HepG2 (cell line): ENCODE measurements around the gene MEF2D. TPM values are rescaled to one million over a fixed set of nuclear protein-coding genes. Genes with fewer than 3 reads are reported as not detected.

Source experiments
- ATAC-seq: fragments of 200-7000 bp; cut with Tn5 transposase; 3 replicates; pipeline ENCODE4 v1.9.1; 2020; ENCODE audit warnings: mild to moderate bottlenecking, moderate library complexity
- BruUV-seq: library from RNA; stranded (reverse); fragments of 400-500 nt; replicated peaks from 2 replicates; lab custom pipeline; 2021; lab: Mats Ljungman, UMichigan
- CTCF ChIA-PET: fragments of 300-600 bp; formaldehyde crosslinking; extraction: SDS; loops from one replicate; lab custom pipeline; 2021; ENCODE audit warnings: low total read pairs, inconsistent platforms, low intra/inter-chr PET ratio; lab: Yijun Ruan, JAX
- POLR2A ChIA-PET: fragments of 350-600 bp; sonication (Branson Sonifier 250); formaldehyde crosslinking; loops from one replicate; lab custom pipeline; 2020; ENCODE audit warnings: antibody characterized with exemption, inconsistent platforms; lab: Yijun Ruan, JAX
- DNase-seq: peaks from one replicate; pipeline ENCODE4 v3.0.0-alpha.2; 2015; ENCODE audit warnings: low spot score
- FAIRE-seq: peaks from 3 replicates; lab custom pipeline; 2011; peaks lifted over from hg19 to GRCh38; lab: Jason Lieb, UNC
- H2AFZ ChIP-seq: one replicate; pipeline ENCODE4 v1.6.1; 2011; ENCODE audit warnings: low read length, inconsistent platforms
- H3K27ac ChIP-seq: fragments of 300-600 bp; 3 replicates; pipeline ENCODE4 v1.8.0; 2011; ENCODE audit warnings: mixed run types, mild to moderate bottlenecking, mixed read lengths, low read length, inconsistent platforms; ENCODE audit not compliant: insufficient read depth; ENCODE audit errors: extremely low read length
- H3K27me3 ChIP-seq, 2 experiments: fragments of 200-600 bp in 1 of 2; 2 replicates in 1 of 2; 3 replicates in 1 of 2; pipeline versions ENCODE4 v1.6.0 to v1.8.0; 2011; ENCODE audit warnings: low read length in 2 of 2, mild to moderate bottlenecking in 2 of 2, moderate library complexity in 2 of 2, inconsistent platforms in 1 of 2; ENCODE audit not compliant: insufficient read depth in 2 of 2, control insufficient read depth in 1 of 2
- H3K36me3 ChIP-seq, 2 experiments: fragments of 200-600 bp in 1 of 2; replicated peaks in 1 of 2; 2 replicates in 1 of 2; 3 replicates in 1 of 2; pipeline versions ENCODE4 v1.5.1 to v1.8.0; 2011; ENCODE audit warnings: low read length in 2 of 2, inconsistent platforms in 1 of 2; ENCODE audit not compliant: insufficient read depth in 2 of 2, control insufficient read depth in 1 of 2
- H3K4me1 ChIP-seq: 2 replicates; pipeline ENCODE4 v1.5.1; 2012; ENCODE audit warnings: low read length, inconsistent platforms; ENCODE audit not compliant: insufficient read depth
- H3K4me2 ChIP-seq: 2 replicates; pipeline ENCODE4 v1.6.0; 2011; ENCODE audit warnings: low read depth, low read length, inconsistent platforms
- H3K4me3 ChIP-seq, 3 experiments: fragments of 200-600 bp in 1 of 3; sonication (generic), shearing (Covaris generic) in 1 of 3; replicated peaks in 1 of 3; 2 replicates each; pipeline ENCODE4 v1.5.1; 2011 to 2016; ENCODE audit warnings: low read length in 3 of 3, inconsistent platforms in 2 of 3, low read depth in 2 of 3, mild to moderate bottlenecking in 2 of 3, control low read depth in 1 of 3, mixed read lengths in 1 of 3; ENCODE audit not compliant: insufficient read depth in 1 of 3
- H3K79me2 ChIP-seq: one replicate; pipeline ENCODE4 v1.6.1; 2011; ENCODE audit warnings: low read length, inconsistent platforms; ENCODE audit not compliant: insufficient read depth
- H3K9ac ChIP-seq: 2 replicates; pipeline ENCODE4 v1.6.0; 2011; ENCODE audit warnings: mild to moderate bottlenecking, low read depth, low read length, inconsistent platforms; ENCODE audit not compliant: insufficient read depth
- H3K9me3 ChIP-seq: 2 replicates; pipeline ENCODE4 v1.5.1; 2012; ENCODE audit warnings: mild to moderate bottlenecking, low read length
- H4K20me1 ChIP-seq: 2 replicates; pipeline ENCODE4 v1.6.0; 2011; ENCODE audit warnings: inconsistent platforms, mild to moderate bottlenecking, low read length, moderate library complexity; ENCODE audit not compliant: insufficient read depth
- ARID2 ChIP-seq: sonication (generic); formaldehyde crosslinking; IDR thresholded peaks from 2 replicates; pipeline ENCODE4 v1.8.1; 2022; ENCODE audit warnings: mild to moderate bottlenecking, missing genetic modification reagents, borderline replicate concordance
- ATRX ChIP-seq: sonication (generic); formaldehyde crosslinking; IDR thresholded peaks from 2 replicates; pipeline ENCODE4 v1.4.0; 2020; ENCODE audit warnings: missing genetic modification reagents, borderline replicate concordance
- CHCHD3 ChIP-seq: sonication (generic); formaldehyde crosslinking; IDR thresholded peaks from 2 replicates; pipeline ENCODE4 v1.8.0; 2022; ENCODE audit warnings: mild to moderate bottlenecking, missing genetic modification reagents, moderate library complexity
- MYC ChIP-seq: sonication (generic); formaldehyde crosslinking; IDR thresholded peaks from 2 replicates; pipeline ENCODE4 v1.9.0; 2021; ENCODE audit warnings: missing genetic modification reagents, borderline replicate concordance
- PHB2 ChIP-seq: fragments of 450-650 bp; IDR thresholded peaks from 2 replicates; pipeline ENCODE4 v1.6.1; 2018; ENCODE audit not compliant: partially characterized antibody
- REL ChIP-seq: sonication (generic); formaldehyde crosslinking; conservative IDR thresholded peaks from 2 replicates; pipeline ENCODE4 v1.8.0; 2022; ENCODE audit warnings: mild to moderate bottlenecking, missing genetic modification reagents, moderate library complexity
- SPEN ChIP-seq: sonication (generic); formaldehyde crosslinking; IDR thresholded peaks from 2 replicates; pipeline ENCODE4 v1.5.1; 2020; ENCODE audit warnings: low read depth, mild to moderate bottlenecking, missing genetic modification reagents
- ZFAT ChIP-seq: sonication (generic); formaldehyde crosslinking; conservative IDR thresholded peaks from 2 replicates; pipeline ENCODE4 v1.8.1; 2023; ENCODE audit warnings: missing genetic modification reagents, inconsistent platforms
- ZIK1 ChIP-seq: sonication (generic); formaldehyde crosslinking; IDR thresholded peaks from 2 replicates; pipeline ENCODE4 v1.5.0; 2020; ENCODE audit warnings: mild to moderate bottlenecking, low read depth, missing genetic modification reagents, borderline replicate concordance
- ZNF12 ChIP-seq: sonication (generic); formaldehyde crosslinking; IDR thresholded peaks from 2 replicates; pipeline ENCODE4 v1.5.0; 2020; ENCODE audit warnings: missing genetic modification reagents
- ZNF878 ChIP-seq: sonication (generic); formaldehyde crosslinking; IDR thresholded peaks from 2 replicates; pipeline ENCODE4 v1.8.1; 2023; ENCODE audit warnings: mild to moderate bottlenecking, missing genetic modification reagents, moderate library complexity
- WGBS: methylation state at CpG from one replicate; pipeline ENCODE4 v1.1.6; 2017; ENCODE audit warnings: low lambda C conversion rate; 5-methylcytosine and 5-hydroxymethylcytosine counted together
- in situ Hi-C: cut with HindIII; loops from 2 replicates; pipeline ENCODE4 v1.10.0; 2017; ENCODE audit warnings: low pct_unique_long_range_greater_than_20kb; ENCODE audit not compliant: extremely low pct_ligation_motif_present
- intact Hi-C: fragments of 100-400 bp; cut with micrococcal nuclease; formaldehyde crosslinking; loops from one replicate; pipeline ENCODE4 v1.10.0; 2022; ENCODE audit not compliant: unreplicated experiment
- polyA plus RNA-seq, 8 experiments: library from polyadenylated mRNA; depleted of rRNA in 3 of 8; stranded (reverse) in 7 of 8; unstranded in 1 of 8; fragments of >200 nt; fragmentation: Illumina TruSeq in 4 of 8; extraction: Trizol in 4 of 8; gene quantifications; 2 replicates each; pipeline versions ENCODE4 v1.2.1 to v1.2.3, GENCODE V29; 2011 to 2016; ENCODE audit warnings: low read depth in 4 of 8, missing spikeins in 1 of 8, mixed read lengths in 1 of 8; ENCODE audit not compliant: insufficient read depth in 1 of 8
- total RNA-seq, 5 experiments: library from RNA; depleted of rRNA; stranded (reverse); fragments of >200 nt; fragmentation: Illumina TruSeq; extraction: Trizol; gene quantifications; 2 replicates each; pipeline ENCODE4 v1.2.3, GENCODE V29; 2016; ENCODE audit warnings: low read depth in 1 of 5
- TF ChIP-seq, protein P1 (sequence below): sonication (generic); formaldehyde crosslinking; IDR thresholded peaks from 2 replicates; pipeline ENCODE4 v1.8.0; 2022; ENCODE audit warnings: low read depth, missing genetic modification reagents

The MEF2D gene
- total and polyA plus RNA-seq, 2 of the 13 experiments (the other 11 are each of a cell fraction or from before 2014, with no cell fraction given) = 1.6 to 3.9 TPM

DNA sequence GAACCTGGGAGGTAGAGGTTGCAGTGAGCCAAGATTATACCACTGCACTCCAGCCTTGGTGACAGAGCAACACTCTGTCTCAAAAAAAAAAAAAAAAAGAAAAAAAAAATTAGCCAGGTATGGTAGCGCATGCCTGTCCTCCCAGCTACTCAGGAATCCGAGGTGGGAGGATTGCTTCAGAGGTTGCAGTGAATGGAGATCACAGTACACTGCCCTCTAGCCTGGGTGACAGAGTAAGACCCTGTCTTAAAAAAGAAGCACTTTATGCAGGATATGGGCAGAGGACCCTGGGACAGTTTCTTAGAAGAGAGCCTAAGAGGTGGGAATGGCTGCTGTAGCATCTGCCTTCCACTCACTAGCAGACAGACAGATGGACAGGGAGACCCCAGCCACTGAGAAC, 48.8 kb upstream of the MEF2D start:
- intact Hi-C loops = no loop called here
- ChIA-PET CTCF (no interaction called here), POLR2A (no interaction called here)
- H3K36me3 ChIP-seq = peaks cover 1 to 35% of the 10 kb centered on the region in 2 experiments; a peak in 4 of 5 replicates
- no peak overlapping the region for H2AFZ ChIP-seq
- no peak overlapping the region for H3K9ac ChIP-seq
- DNase-seq (no peak), FAIRE-seq (no peak), ATAC-seq (no peak)
- H3K4me2 ChIP-seq = no peak overlapping the region
- no peaks in the 10 kb centered on the region for H3K27me3 ChIP-seq
- no peaks in the 10 kb centered on the region for H4K20me1 ChIP-seq
- no TSS peak for BruUV-seq
- no peaks in the 10 kb centered on the region for H3K79me2 ChIP-seq
- H3K4me1 ChIP-seq = peaks cover 15% of the 10 kb centered on the region
- in situ Hi-C loops = no loop called here
- no peak overlapping the region for H3K4me3 ChIP-seq
- 91% methylated on average over 2 of the region's 2 CpGs for WGBS
- no peak overlapping the region for H3K27ac ChIP-seq
- no peaks in the 10 kb centered on the region for H3K9me3 ChIP-seq
- TF ChIP-seq CHCHD3 (CRISPR knock-in tag) (no peak), ATRX (CRISPR knock-in tag) (no peak), SPEN (CRISPR knock-in tag) (no peak), ZIK1 (CRISPR knock-in tag) (no peak), MYC (CRISPR knock-in tag) (no peak), PHB2 (no peak), ZNF12 (no peak), REL (CRISPR knock-in tag) (no peak), ZNF878 (no peak), ARID2 (no peak), ZFAT (CRISPR knock-in tag) (no peak)
- TF ChIP-seq, protein P1, sequence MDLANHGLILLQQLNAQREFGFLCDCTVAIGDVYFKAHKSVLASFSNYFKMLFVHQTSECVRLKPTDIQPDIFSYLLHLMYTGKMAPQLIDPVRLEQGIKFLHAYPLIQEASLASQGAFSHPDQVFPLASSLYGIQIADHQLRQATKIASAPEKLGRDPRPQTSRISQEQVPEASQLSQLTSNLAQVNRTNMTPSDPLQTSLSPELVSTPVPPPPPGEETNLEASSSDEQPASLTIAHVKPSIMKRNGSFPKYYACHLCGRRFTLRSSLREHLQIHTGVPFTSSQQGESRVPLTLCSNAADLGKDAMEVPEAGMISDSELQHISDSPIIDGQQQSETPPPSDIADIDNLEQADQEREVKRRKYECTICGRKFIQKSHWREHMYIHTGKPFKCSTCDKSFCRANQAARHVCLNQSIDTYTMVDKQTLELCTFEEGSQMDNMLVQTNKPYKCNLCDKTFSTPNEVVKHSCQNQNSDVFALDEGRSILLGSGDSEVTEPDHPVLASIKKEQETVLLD (CRISPR knock-in tag) = no peak
